Natural killer cell (primary cell): ENCODE measurements around the gene FOXN4. TPM values are rescaled to one million over a fixed set of nuclear protein-coding genes. Genes with fewer than 3 reads are reported as not detected.

Experiments
- ATAC-seq, 3 donors: fragments of 150-1000 bp in 2 of 3; fragments of 200-7000 bp in 1 of 3; cut with Tn5 transposase; 1 replicate in 1 of 3; 2 replicates in 2 of 3; pipeline ENCODE4 v1.10.0; 2021; ENCODE audit warnings: mild to moderate bottlenecking in 2 of 3, moderate library complexity in 2 of 3
- DNase-seq, 2 donors: peaks; one replicate each; pipeline versions ENCODE4 v3.0.0 to v3.0.0-alpha.2; 2013 to 2021; ENCODE audit warnings: mixed read lengths in 1 of 2
- H3K27ac ChIP-seq: one replicate; pipeline ENCODE4 v1.5.1; 2013; ENCODE audit warnings: mild to moderate bottlenecking, low read length
- H3K27me3 ChIP-seq: one replicate; pipeline ENCODE4 v1.6.1; 2013; ENCODE audit warnings: low read length; ENCODE audit not compliant: control insufficient read depth, insufficient read depth
- H3K36me3 ChIP-seq: one replicate; pipeline ENCODE4 v1.6.1; 2013; ENCODE audit warnings: low read length; ENCODE audit not compliant: control insufficient read depth, insufficient read depth
- H3K4me1 ChIP-seq: one replicate; pipeline ENCODE4 v1.6.1; 2013; ENCODE audit warnings: low read length; ENCODE audit not compliant: control insufficient read depth, insufficient read depth
- H3K4me3 ChIP-seq: one replicate; pipeline ENCODE4 v1.5.1; 2013; ENCODE audit warnings: low read length
- H3K9me3 ChIP-seq: one replicate; pipeline ENCODE4 v1.6.1; 2013; ENCODE audit warnings: low read length; ENCODE audit not compliant: control insufficient read depth, insufficient read depth
- H3K27ac Mint-ChIP-seq, 2 donors: one replicate each; pipeline ENCODE4 v1.8.0; 2022; ENCODE audit warnings: mild to moderate bottlenecking in 2 of 2, mixed read lengths in 2 of 2, moderate library complexity in 1 of 2
- H3K27me3 Mint-ChIP-seq, 2 donors: one replicate each; pipeline ENCODE4 v1.8.0; 2022; ENCODE audit warnings: low read depth in 2 of 2, mixed read lengths in 2 of 2
- H3K36me3 Mint-ChIP-seq: one replicate; pipeline ENCODE4 v1.8.0; 2022; ENCODE audit warnings: mixed read lengths
- H3K4me1 Mint-ChIP-seq, 2 donors: one replicate each; pipeline ENCODE4 v1.8.0; 2022; ENCODE audit warnings: mixed read lengths in 2 of 2
- H3K4me3 Mint-ChIP-seq: one replicate; pipeline ENCODE4 v1.8.0; 2022; ENCODE audit warnings: mild to moderate bottlenecking, moderate library complexity, mixed read lengths
- H3K9me3 Mint-ChIP-seq, 2 donors: one replicate each; pipeline ENCODE4 v1.8.0; 2022; ENCODE audit warnings: mixed read lengths in 2 of 2
- CTCF ChIP-seq: fragments of 200-600 bp; IDR thresholded peaks from one replicate; pipeline ENCODE4 v1.8.0; 2022; ENCODE audit warnings: antibody characterized with exemption
- WGBS: methylation state at CpG from one replicate; pipeline ENCODE4 v1.1.7; 2013; ENCODE audit warnings: missing lambda C conversion rate; ENCODE audit not compliant: insufficient coverage; 5-methylcytosine and 5-hydroxymethylcytosine counted together
- intact Hi-C: fragments of 100-400 bp; cut with micrococcal nuclease; formaldehyde crosslinking; loops from one replicate; pipeline ENCODE4 v1.14.2; 2022
- total RNA-seq, 4 donors: library from RNA; stranded (reverse); fragments of 120-200 nt in 1 of 4; gene quantifications; one replicate each; pipeline versions ENCODE4 v1.2.3 to v1.2.4, GENCODE V29; 2013 to 2022

FOXN4 gene
- total RNA-seq, 3 donors from 2014 or later (not counting 1 experiment from before 2014, with no cell fraction given) = not detected

GRCh38 chr12:109234012-109234411 lies 75.1 kb downstream of the FOXN4 start:
- no peak overlapping the region for H3K27ac ChIP-seq
- TF ChIP-seq CTCF = no peak
- Mint-ChIP-seq H3K27me3 (no peaks in the 10 kb centered on the region), H3K27ac (no peak overlapping the region), H3K9me3 (no peaks in the 10 kb centered on the region), H3K4me3 (no peak overlapping the region), H3K36me3 (no peaks in the 10 kb centered on the region), H3K4me1 (no peaks in the 10 kb centered on the region)
- no peak overlapping the region for H3K4me3 ChIP-seq
- WGBS = 94% methylated on average over 15 of the region's 15 CpGs
- no peaks in the 10 kb centered on the region for H3K36me3 ChIP-seq
- intact Hi-C loops = no loop called here
- DNase-seq (no peak), ATAC-seq (no peak)
- no peaks in the 10 kb centered on the region for H3K9me3 ChIP-seq
- H3K4me1 ChIP-seq = no peaks in the 10 kb centered on the region
- H3K27me3 ChIP-seq = no peaks in the 10 kb centered on the region

- no peak overlapping the region for H3K4me3 Mint-ChIP-seq
- Histone ChIP-seq H3K4me3 (no peak overlapping the region), H3K36me3 (no peaks in the 10 kb centered on the region), H3K4me1 (no peaks in the 10 kb centered on the region), H3K27me3 (no peaks in the 10 kb centered on the region), H3K27ac (no peak overlapping the region), H3K9me3 (no peaks in the 10 kb centered on the region)
- 93% methylated on average over 7 of the region's 7 CpGs for WGBS
- no peaks in the 10 kb centered on the region for H3K27me3 Mint-ChIP-seq
- no peak for TF ChIP-seq CTCF
- H3K9me3 Mint-ChIP-seq = no peaks in the 10 kb centered on the region
- ATAC-seq (no peak), DNase-seq (no peak)
- intact Hi-C loops = no loop called here
- no peak overlapping the region for H3K27ac Mint-ChIP-seq
- no peaks in the 10 kb centered on the region for H3K4me1 Mint-ChIP-seq
- no peaks in the 10 kb centered on the region for H3K36me3 Mint-ChIP-seq
Observed at GRCh38 chr12:109232731-109233130, 76.4 kb downstream of the FOXN4 start.

- no peak overlapping the region for H3K27ac Mint-ChIP-seq
- no peaks in the 10 kb centered on the region for H3K9me3 Mint-ChIP-seq
Observed at GRCh38 chr12:109230193-109230592, 78.9 kb downstream of the FOXN4 start.

More at GRCh38 chr12:109230193-109230592, 78.9 kb downstream of the FOXN4 start:
- no peaks in the 10 kb centered on the region for H3K27me3 Mint-ChIP-seq
- Histone ChIP-seq H3K36me3 (no peaks in the 10 kb centered on the region), H3K4me3 (no peak overlapping the region), H3K9me3 (no peaks in the 10 kb centered on the region), H3K4me1 (no peaks in the 10 kb centered on the region), H3K27ac (no peak overlapping the region), H3K27me3 (no peaks in the 10 kb centered on the region)
- intact Hi-C loops = no loop called here
- ATAC-seq (no peak), DNase-seq (no peak)
- H3K36me3 Mint-ChIP-seq = no peaks in the 10 kb centered on the region
- WGBS = 90% methylated on average over 1 of the region's 2 CpGs
- H3K4me3 Mint-ChIP-seq = no peak overlapping the region
- H3K4me1 Mint-ChIP-seq = no peaks in the 10 kb centered on the region
- TF ChIP-seq CTCF = no peak
